Measurements from ENCODE around the gene CAD. TPM values are rescaled to one million over a fixed set of nuclear protein-coding genes. Genes with fewer than 3 reads are reported as not detected.

CAD gene
- total and polyA plus RNA-seq, 2 of the 4 experiments (the other 2 are of a cell fraction), result 12.9 to 38.7 TPM

DNA sequence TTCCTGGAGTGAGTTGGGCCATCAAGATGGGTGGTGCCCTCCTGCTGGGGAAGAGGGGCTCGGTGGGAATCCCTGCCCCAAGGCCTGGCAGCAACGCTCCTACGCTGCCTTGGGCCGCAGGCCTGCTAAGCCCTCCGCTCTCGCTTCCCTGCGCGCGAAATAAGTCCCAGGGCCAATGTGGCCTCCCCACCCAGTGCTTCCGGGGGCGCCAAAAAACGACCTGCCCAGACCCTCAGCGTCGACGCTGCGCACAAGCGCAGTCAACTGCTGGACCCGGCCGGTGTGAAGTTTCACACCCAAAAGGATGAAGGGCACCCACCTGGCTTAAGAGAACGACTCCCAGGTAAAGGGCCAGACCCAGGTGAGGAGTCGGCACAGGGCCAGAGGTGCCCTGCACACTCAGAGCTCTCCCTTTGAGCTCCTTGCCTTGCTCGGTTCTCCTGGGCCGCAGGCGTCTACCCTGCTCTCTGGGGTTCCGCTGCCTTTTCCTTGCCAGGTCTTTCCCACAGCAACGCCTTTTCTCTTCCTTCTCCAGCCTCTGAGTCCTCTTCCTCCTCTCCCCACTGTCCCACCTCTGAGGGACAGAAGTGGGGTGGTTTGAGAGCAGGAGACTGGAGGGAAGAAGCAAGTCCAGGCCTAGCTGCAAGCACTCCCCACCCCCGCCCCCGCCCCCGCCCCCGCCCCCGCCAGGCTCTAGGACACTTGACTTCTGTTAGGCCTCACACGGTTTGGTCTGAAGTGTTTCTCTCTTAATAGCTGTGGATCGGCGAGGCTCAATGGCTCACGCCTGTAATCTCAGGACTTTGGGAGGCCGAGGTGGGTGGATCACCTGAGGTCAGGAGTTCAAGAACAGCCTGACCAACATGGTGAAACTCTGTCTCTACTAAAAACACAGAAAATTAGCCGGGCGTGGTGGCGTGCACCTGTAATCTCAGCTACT, 58.3 kb downstream of the CAD start, which contains the start of gene DNAJC5G:
Gene DNAJC5G (plus strand): TSS at position 223 of the 940 bp plus-strand sequence. CDS start 1,296 bp downstream, outside the sequence.
- Histone ChIP-seq H4K20me1 (ENCODE audit: insufficient read depth, low read length) (no peaks in the 10 kb centered on the region), H4K5ac (ENCODE audit: low read depth, low read length) (no peak within 1 kb of the TSS), H3K23ac (ENCODE audit: low read depth, low read length) (no peak within 1 kb of the TSS), H3K4ac (ENCODE audit: low read depth, low read length) (no peak within 1 kb of the TSS), H3K9me1 (ENCODE audit: insufficient read depth, low read length) (peaks cover 3% of the 10 kb centered on the region), H3K4me1 (ENCODE audit: control insufficient read depth, insufficient read depth, low read length) (peaks cover 11% of the 10 kb centered on the region), H3K4me3 (ENCODE audit: insufficient read depth, low read depth, low read length) (no peak within 1 kb of the TSS), H2BK120ac (ENCODE audit: low read depth, low read length) (no peak within 1 kb of the TSS), H3K9me3 (ENCODE audit: control insufficient read depth, insufficient read depth, low read length) (no peaks in the 10 kb centered on the region), H4K8ac (ENCODE audit: low read depth in 2 of 2, low read length in 2 of 2) (no peak within 1 kb of the TSS), H2AK9ac (replicated peaks; ENCODE audit: low read depth, low read length, poor library complexity) (no peak within 1 kb of the TSS), H3K9ac (ENCODE audit: low read depth, low read length) (no peak within 1 kb of the TSS), H2BK5ac (ENCODE audit: low read depth, low read length, poor library complexity, severe bottlenecking) (no peak within 1 kb of the TSS), H3K4me2 (ENCODE audit: low read depth, low read length) (no peak within 1 kb of the TSS), H3K79me1 (ENCODE audit: low read depth in 1 of 2, low read length in 2 of 2) (no peaks in the 10 kb centered on the region), H2BK20ac (ENCODE audit: low read depth, low read length) (no peak within 1 kb of the TSS), H4K91ac (ENCODE audit: insufficient read depth, low read depth, low read length) (no peak within 1 kb of the TSS), H3K36me3 (ENCODE audit: control insufficient read depth, insufficient read depth, low read length) (no peaks in the 10 kb centered on the region), H3K18ac (ENCODE audit: low read depth, low read length) (no peak within 1 kb of the TSS), H3K56ac (ENCODE audit: extremely low read depth, insufficient read depth, low read length) (no peak within 1 kb of the TSS), H3K14ac (replicated peaks; ENCODE audit: low read depth, low read length) (no peak within 1 kb of the TSS), H3K27ac (ENCODE audit: insufficient read depth, low read length) (no peak within 1 kb of the TSS), H3K27me3 (ENCODE audit: control insufficient read depth, insufficient read depth, low read length) (peaks cover 30% of the 10 kb centered on the region), H2AK5ac (ENCODE audit: low read depth, low read length) (no peak within 1 kb of the TSS), H2BK15ac (ENCODE audit: low read depth, low read length) (no peak within 1 kb of the TSS), H2AFZ (replicated peaks; ENCODE audit: low read length, poor library complexity) (no peak within 1 kb of the TSS)
- ChIA-PET CTCF (no interaction called here), POLR2A (ENCODE audit: unreplicated experiment) (no interaction called here)
- in situ Hi-C loops (cut with MboI; ENCODE audit: low sequenced_read_pairs) (no loop called here), dilution Hi-C loops (cut with HindIII; ENCODE audit: low sequenced_read_pairs, unreplicated experiment) (no loop called here), intact Hi-C loops (cut with micrococcal nuclease) (no loop called here)
- DNase-seq, result no peak
- BruUV-seq (replicated peaks), result no TSS peak
- ATAC-seq (ENCODE audit: low read depth), result no peak
- whole genome bisulfite sequencing, 2 experiments (ENCODE audit: extremely low coverage in 2 of 2, insufficient read length in 1 of 2), result 88% methylated on average over 16 of the region's 39 CpGs; no CpG with 5 or more reads in 1 of the 2 experiments
- TF ChIP-seq MXI1 (IDR thresholded peaks at IDR 0.05; ENCODE audit: borderline replicate concordance, low read depth, low read length) (no peak), CEBPB (IDR thresholded peaks at IDR 0.05; ENCODE audit: low read depth, low read length) (no peak), BHLHE40 (IDR thresholded peaks at IDR 0.05; ENCODE audit: low read depth, low read length) (no peak), MAZ (IDR thresholded peaks at IDR 0.05; ENCODE audit: borderline replicate concordance, low read depth, low read length) (no peak), SMC3 (IDR thresholded peaks at IDR 0.05; ENCODE audit: low read depth, low read length) (no peak), CHD1 (IDR thresholded peaks at IDR 0.05; ENCODE audit: low read depth, low read length) (no peak), MAFK (IDR thresholded peaks at IDR 0.05; ENCODE audit: low read depth, low read length) (no peak), POLR2A (IDR thresholded peaks at IDR 0.05; ENCODE audit: low read depth, low read length) (no peak), NFE2L2 (IDR thresholded peaks at IDR 0.05; ENCODE audit: low read depth, low read length) (no peak), FOS (IDR thresholded peaks at IDR 0.05; ENCODE audit: low read depth, low read length) (no peak), RCOR1 (IDR thresholded peaks at IDR 0.05; ENCODE audit: insufficient replicate concordance, low read length) (no peak), RFX5 (IDR thresholded peaks at IDR 0.05; ENCODE audit: low read depth, low read length) (no peak)
- TF ChIP-seq, protein P1, sequence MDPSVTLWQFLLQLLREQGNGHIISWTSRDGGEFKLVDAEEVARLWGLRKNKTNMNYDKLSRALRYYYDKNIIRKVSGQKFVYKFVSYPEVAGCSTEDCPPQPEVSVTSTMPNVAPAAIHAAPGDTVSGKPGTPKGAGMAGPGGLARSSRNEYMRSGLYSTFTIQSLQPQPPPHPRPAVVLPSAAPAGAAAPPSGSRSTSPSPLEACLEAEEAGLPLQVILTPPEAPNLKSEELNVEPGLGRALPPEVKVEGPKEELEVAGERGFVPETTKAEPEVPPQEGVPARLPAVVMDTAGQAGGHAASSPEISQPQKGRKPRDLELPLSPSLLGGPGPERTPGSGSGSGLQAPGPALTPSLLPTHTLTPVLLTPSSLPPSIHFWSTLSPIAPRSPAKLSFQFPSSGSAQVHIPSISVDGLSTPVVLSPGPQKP (IDR thresholded peaks at IDR 0.05; ENCODE audit: borderline replicate concordance, low read depth, low read length), result no peak
- TF ChIP-seq, protein P2, sequence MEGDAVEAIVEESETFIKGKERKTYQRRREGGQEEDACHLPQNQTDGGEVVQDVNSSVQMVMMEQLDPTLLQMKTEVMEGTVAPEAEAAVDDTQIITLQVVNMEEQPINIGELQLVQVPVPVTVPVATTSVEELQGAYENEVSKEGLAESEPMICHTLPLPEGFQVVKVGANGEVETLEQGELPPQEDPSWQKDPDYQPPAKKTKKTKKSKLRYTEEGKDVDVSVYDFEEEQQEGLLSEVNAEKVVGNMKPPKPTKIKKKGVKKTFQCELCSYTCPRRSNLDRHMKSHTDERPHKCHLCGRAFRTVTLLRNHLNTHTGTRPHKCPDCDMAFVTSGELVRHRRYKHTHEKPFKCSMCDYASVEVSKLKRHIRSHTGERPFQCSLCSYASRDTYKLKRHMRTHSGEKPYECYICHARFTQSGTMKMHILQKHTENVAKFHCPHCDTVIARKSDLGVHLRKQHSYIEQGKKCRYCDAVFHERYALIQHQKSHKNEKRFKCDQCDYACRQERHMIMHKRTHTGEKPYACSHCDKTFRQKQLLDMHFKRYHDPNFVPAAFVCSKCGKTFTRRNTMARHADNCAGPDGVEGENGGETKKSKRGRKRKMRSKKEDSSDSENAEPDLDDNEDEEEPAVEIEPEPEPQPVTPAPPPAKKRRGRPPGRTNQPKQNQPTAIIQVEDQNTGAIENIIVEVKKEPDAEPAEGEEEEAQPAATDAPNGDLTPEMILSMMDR (conservative IDR thresholded peaks at IDR 0.05; ENCODE audit: low read depth, low read length), result no peak
- TF ChIP-seq, protein P3, sequence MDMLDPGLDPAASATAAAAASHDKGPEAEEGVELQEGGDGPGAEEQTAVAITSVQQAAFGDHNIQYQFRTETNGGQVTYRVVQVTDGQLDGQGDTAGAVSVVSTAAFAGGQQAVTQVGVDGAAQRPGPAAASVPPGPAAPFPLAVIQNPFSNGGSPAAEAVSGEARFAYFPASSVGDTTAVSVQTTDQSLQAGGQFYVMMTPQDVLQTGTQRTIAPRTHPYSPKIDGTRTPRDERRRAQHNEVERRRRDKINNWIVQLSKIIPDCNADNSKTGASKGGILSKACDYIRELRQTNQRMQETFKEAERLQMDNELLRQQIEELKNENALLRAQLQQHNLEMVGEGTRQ (IDR thresholded peaks at IDR 0.05; ENCODE audit: low read depth, low read length), result no peak

All from IMR-90 (cell line).